VCaP (cell line): ENCODE results near the gene TUBGCP6.

Experiments
- H3K27ac ChIP-seq: fragments of 450-650 bp; 2 replicates; pipeline ENCODE4 v1.5.1; 2017
- TF ChIP-seq, protein P1 (sequence below): fragments of 450-650 bp; conservative IDR thresholded peaks from 2 replicates; pipeline ENCODE4 v1.5.1; 2017; ENCODE audit warnings: mild to moderate bottlenecking, moderate library complexity

The TUBGCP6 gene

DNA sequence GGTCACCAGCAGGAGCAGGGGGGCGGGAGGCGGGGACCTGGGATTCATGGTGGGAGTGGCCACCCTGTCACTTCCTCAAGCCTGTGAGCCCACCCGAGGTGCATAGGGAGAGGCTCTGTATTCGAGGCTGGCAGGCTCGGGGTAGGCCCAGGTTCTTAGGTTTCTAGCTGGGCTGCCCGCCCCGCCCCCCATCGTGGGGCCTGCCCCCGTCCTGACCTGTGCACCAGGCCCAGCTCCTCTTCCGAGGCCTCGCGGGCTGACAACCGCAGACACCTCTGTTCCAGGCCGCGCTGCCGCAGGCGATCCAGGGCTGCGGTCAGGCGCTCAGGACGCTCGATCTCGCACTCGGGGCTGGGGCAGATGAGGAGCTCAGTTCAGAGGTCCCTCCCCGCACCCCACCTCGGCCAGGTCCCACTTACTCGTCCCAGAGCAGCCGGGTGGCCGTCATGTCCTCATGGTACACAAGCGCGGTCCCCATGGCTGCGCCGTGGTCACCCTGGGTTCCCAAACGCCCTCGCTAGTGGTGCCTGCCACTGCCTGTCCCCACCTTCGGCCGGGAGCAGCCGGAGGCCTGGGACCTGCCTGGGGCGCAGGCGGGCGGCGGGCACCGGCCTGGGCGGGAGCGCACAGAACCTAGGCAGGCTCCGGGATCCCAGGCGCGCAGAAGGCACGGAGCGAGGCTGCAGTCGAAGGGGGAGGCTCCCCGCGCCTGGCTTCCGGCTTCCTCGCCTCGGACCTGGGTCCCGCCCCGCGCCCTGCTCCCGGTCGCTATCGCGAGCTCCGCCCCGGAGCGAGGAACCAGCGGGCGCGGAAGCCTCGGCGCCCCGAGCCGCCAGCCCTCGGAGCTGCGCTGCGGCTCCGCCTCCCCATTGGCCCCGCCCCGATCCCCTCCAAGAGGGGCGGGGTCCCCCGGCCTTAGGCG lies 6.0 kb upstream of the TUBGCP6 start, which contains the start of gene HDAC10:
Gene HDAC10 (minus strand): TSS at position 711 of the 922 bp plus-strand sequence. CDS start 233 bp downstream, at position 478.
- TF ChIP-seq, protein P1, sequence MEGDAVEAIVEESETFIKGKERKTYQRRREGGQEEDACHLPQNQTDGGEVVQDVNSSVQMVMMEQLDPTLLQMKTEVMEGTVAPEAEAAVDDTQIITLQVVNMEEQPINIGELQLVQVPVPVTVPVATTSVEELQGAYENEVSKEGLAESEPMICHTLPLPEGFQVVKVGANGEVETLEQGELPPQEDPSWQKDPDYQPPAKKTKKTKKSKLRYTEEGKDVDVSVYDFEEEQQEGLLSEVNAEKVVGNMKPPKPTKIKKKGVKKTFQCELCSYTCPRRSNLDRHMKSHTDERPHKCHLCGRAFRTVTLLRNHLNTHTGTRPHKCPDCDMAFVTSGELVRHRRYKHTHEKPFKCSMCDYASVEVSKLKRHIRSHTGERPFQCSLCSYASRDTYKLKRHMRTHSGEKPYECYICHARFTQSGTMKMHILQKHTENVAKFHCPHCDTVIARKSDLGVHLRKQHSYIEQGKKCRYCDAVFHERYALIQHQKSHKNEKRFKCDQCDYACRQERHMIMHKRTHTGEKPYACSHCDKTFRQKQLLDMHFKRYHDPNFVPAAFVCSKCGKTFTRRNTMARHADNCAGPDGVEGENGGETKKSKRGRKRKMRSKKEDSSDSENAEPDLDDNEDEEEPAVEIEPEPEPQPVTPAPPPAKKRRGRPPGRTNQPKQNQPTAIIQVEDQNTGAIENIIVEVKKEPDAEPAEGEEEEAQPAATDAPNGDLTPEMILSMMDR, result no peak
- H3K27ac ChIP-seq, result peak within 1 kb of the TSS; percentile 84

DNA sequence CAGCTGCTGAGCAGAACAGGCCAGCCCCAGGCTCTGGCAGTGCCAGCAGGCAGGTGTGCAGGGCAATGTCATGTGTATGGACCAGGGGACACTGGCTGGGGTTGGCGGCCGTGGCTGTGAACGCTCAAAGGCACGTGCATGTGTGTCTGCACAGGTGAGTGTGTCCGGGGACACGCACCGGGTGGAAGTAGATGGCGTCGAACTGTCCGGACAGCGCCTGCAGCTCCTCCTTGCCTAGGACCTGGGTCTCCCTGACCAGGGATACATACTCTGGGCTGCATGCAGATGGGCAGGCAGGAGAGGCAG lies 5.4 kb upstream of the TUBGCP6 start:
- TF ChIP-seq, protein P1, result no peak
- H3K27ac ChIP-seq, result peak overlapping the region; percentile 84

DNA sequence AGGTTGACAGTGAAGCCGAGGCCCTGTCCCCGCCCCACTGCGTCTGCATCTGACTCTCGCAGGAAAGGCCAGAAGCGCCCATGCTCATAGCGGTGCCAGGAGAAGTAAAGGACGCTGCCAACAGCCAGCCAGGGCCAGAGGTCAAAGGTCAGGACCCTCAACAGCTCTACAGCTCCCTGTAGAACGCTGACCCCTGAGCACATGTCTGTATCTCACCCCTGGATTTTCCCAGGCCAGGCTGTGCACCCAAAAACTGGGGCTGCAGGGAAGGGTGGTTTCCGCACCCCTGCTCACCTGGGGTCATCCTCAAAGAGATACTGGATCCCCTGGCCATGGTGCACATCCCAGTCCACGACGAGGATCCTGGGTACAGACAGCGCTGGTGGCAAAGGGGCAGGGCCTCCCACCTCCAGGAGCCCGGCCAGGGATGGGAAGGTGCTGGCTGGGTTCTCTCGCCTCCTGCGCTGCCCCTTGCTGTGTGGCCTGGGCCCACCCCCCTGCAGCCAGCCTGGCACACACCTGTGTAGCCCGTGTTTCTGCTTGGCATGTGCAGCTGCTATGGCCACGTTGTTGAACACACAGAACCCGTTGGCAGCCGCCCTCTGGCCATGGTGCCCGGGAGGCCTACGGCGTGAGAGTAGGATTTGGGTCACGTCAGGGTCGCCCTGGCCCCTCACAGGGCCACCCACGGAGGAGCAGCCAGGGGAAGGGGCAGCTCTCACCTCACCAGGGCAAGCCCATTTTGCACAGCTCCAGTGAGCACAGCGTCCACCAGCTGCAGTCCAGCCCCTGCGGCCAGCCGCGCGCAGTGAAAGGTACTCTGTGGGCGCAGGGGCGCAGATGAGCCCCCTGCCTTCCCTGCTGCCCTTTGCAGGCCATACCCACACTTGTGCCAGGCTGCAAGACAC lies 4.8 kb upstream of the TUBGCP6 start:
- H3K27ac ChIP-seq, result peak overlapping the region; percentile 84
- TF ChIP-seq, protein P1, result no peak

DNA sequence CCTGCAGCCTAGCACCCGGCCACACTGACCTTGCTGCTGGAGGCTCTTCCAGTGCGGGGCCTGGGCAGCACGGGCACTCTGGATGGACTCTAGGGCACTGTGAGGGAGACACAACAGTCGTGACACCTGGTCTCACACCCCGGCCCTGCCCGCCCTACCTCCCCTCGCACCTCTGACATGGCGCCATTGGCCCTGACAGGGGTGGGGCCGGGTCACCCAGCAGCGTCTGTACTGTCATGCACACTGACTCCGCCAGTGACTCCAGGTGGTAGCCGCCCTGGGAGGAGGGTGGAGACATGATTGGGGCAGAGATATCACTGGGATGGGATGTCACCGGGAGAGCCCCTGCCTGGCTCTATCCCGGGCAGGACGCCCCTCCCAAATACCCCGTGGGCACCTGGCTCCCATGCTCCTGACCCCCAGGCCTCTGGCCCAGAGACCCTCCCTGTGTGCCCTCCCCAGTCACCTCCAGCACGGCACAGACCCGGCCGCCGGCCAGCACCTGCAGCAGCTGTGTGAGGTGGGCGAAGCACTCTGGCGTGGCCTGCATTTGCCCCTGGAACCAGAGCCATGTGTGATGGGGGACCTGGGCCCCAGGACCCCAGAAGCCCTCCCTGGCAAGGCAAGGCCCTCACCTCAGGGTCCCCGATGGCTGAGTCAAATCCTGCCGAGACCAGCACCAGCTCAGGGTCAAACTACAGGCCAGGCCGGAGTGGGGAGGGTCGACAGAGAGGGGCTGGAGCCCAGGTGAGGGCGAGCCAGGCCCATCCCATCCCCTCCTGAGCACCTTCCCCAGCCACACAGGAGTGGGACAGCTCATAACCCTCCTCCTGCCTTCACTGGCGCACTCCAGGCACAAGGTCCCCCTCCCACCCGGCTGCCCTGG lies 3.6 kb upstream of the TUBGCP6 start:
- TF ChIP-seq, protein P1, result no peak
- peak overlapping the region; percentile 80 for H3K27ac ChIP-seq

DNA sequence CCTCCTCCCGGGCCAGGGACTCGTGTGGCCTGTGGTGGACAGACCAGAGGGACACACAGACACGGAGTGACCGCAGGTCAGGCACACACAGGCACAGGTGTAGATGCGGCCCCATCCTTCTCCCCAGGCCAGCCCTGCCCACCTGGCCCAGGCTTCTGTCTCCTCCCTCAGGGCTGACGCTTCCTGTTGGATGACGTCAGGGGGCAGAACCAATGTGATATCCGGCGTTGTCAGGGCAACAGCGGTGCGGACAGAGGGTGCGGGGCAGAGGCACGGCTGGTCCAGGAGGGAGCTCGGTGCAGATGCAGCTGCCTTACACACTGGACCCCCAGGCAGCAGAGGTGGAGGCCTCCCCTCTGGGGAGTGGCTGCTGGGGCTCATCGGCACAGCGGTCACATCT lies 2.9 kb upstream of the TUBGCP6 start:
- TF ChIP-seq, protein P1, result no peak
- peak overlapping the region; percentile 80 for H3K27ac ChIP-seq

DNA sequence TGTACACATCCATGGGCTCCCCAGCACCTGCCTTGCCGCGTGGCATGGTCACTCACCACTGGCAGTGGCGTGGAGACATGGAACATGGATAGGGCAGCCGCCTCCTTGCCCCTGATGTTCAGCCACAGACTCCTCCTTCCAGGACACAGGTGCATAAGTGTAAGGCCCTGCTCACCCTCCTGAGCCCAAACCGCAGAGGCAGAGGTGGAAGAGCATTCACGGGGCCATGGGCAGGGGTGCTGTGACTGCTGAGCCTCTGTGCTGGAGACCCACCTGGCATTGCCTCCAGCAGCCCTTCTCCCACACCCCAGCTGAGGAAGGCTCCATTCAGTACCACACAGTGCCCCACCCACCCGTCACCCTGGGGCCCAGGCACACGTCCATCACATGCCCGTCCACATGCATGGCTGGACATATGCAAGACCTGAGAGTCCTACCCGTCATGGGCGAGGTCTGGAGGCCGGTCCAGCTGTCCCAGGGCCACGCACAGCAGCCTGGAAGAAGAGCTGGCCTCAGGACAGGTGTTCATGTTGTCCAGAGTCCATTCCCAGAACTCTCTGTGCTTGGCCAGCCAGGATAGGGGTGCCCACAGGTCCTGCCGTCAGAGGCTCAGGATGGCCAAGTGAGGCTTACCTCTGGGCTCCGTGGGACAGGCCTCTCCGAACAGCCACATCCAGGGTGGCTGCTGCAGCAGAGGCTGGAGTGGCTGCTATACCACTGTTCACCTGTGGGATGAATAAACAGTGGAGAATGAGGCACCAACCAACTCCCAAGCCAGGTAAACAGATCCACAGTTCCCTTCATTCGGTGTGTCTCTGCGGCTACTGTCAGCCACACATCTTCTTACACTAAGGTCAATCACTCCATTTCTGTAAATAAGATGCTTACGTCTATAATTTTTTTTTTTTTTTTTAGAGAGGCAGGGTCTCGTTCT lies 1.7 kb upstream of the TUBGCP6 start:
- TF ChIP-seq, protein P1, result no peak
- peak overlapping the region; percentile 80 for H3K27ac ChIP-seq
